Astrocyte (in vitro differentiated cells and primary cell): ENCODE results near the gene PPP6R2. TPM values are rescaled to one million over a fixed set of nuclear protein-coding genes. Genes with fewer than 3 reads are reported as not detected.

Experiments used
- DNase-seq: peaks from one replicate; pipeline ENCODE4 v3.0.0-alpha.2; 2010; ENCODE audit warnings: low read depth
- FAIRE-seq: peaks from 2 replicates; lab custom pipeline; 2011; peaks lifted over from hg19 to GRCh38; lab: Jason Lieb, UNC
- H2AFZ ChIP-seq: 2 replicates; pipeline ENCODE4 v1.6.0; 2012; ENCODE audit warnings: low read depth, low read length, inconsistent platforms
- H3K27ac ChIP-seq: 2 replicates; pipeline ENCODE4 v1.5.1; 2011; ENCODE audit warnings: low read depth, low read length, inconsistent platforms
- H3K27me3 ChIP-seq: 2 replicates; pipeline ENCODE4 v1.6.0; 2011; ENCODE audit warnings: low read length, inconsistent platforms; ENCODE audit not compliant: insufficient read depth
- H3K36me3 ChIP-seq: 2 replicates; pipeline ENCODE4 v1.5.1; 2011; ENCODE audit warnings: low read length, inconsistent platforms; ENCODE audit not compliant: insufficient read depth
- H3K4me1 ChIP-seq: 2 replicates; pipeline ENCODE4 v1.5.1; 2011; ENCODE audit warnings: low read length, inconsistent platforms; ENCODE audit not compliant: insufficient read depth
- H3K4me2 ChIP-seq: 2 replicates; pipeline ENCODE4 v1.6.0; 2012; ENCODE audit warnings: low read length, inconsistent platforms
- H3K4me3 ChIP-seq: 2 replicates; pipeline ENCODE4 v1.5.1; 2011; ENCODE audit warnings: low read depth, mild to moderate bottlenecking, low read length, inconsistent platforms; ENCODE audit not compliant: insufficient read depth
- H3K79me2 ChIP-seq: 2 replicates; pipeline ENCODE4 v1.6.0; 2012; ENCODE audit warnings: mild to moderate bottlenecking, low read length, inconsistent platforms; ENCODE audit not compliant: insufficient read depth
- H3K9ac ChIP-seq: 2 replicates; pipeline ENCODE4 v1.6.0; 2012; ENCODE audit warnings: mild to moderate bottlenecking, low read length, inconsistent platforms
- H3K9me3 ChIP-seq: 2 replicates; pipeline ENCODE4 v1.5.1; 2012; ENCODE audit warnings: low read depth, mild to moderate bottlenecking, low read length, inconsistent platforms; ENCODE audit not compliant: insufficient read depth
- H4K20me1 ChIP-seq: 2 replicates; pipeline ENCODE4 v1.6.0; 2012; ENCODE audit warnings: low read length, inconsistent platforms; ENCODE audit not compliant: insufficient read depth
- H3K27ac Mint-ChIP-seq: one replicate; pipeline ENCODE4 v1.8.0; 2021; ENCODE audit warnings: mild to moderate bottlenecking, mixed read lengths; ENCODE audit not compliant: unreplicated experiment
- H3K27me3 Mint-ChIP-seq: one replicate; pipeline ENCODE4 v1.8.0; 2021; ENCODE audit warnings: low read depth, mixed read lengths; ENCODE audit not compliant: unreplicated experiment
- H3K36me3 Mint-ChIP-seq: one replicate; pipeline ENCODE4 v1.8.0; 2021; ENCODE audit warnings: low read depth, mixed read lengths; ENCODE audit not compliant: unreplicated experiment
- H3K4me1 Mint-ChIP-seq: one replicate; pipeline ENCODE4 v1.8.0; 2021; ENCODE audit warnings: low read depth, mixed read lengths; ENCODE audit not compliant: unreplicated experiment
- H3K4me3 Mint-ChIP-seq: one replicate; pipeline ENCODE4 v1.8.0; 2021; ENCODE audit warnings: mild to moderate bottlenecking, moderate library complexity, mixed read lengths; ENCODE audit not compliant: unreplicated experiment
- H3K9me3 Mint-ChIP-seq: one replicate; pipeline ENCODE4 v1.8.0; 2021; ENCODE audit warnings: mild to moderate bottlenecking, mixed read lengths; ENCODE audit not compliant: unreplicated experiment
- EZH2 ChIP-seq: IDR thresholded peaks from 2 replicates; pipeline ENCODE4 v1.6.1; 2012; ENCODE audit warnings: mild to moderate bottlenecking, low read length, inconsistent platforms; ENCODE audit not compliant: insufficient read depth
- total RNA-seq: library from RNA; stranded (reverse); gene quantifications from 2 replicates; pipeline ENCODE4 v1.2.1, GENCODE V29; 2021
- TF ChIP-seq, protein P1 (sequence below): IDR thresholded peaks from 2 replicates; pipeline ENCODE4 v1.5.1; 2011; ENCODE audit warnings: low read depth, mild to moderate bottlenecking, inconsistent platforms, low read length, moderate library complexity; ENCODE audit not compliant: insufficient read depth

The PPP6R2 gene
- total RNA-seq, 1 donor from 2014 or later, result 48.3 TPM

- no peak for DNase-seq
- H3K36me3 Mint-ChIP-seq, result no peaks in the 10 kb centered on the region
- H3K27me3 Mint-ChIP-seq, result no peaks in the 10 kb centered on the region
- H3K9me3 Mint-ChIP-seq, result no peaks in the 10 kb centered on the region
- H3K27ac ChIP-seq, result no peak overlapping the region
- no peak overlapping the region for H3K27ac Mint-ChIP-seq
- TF ChIP-seq, protein P1, sequence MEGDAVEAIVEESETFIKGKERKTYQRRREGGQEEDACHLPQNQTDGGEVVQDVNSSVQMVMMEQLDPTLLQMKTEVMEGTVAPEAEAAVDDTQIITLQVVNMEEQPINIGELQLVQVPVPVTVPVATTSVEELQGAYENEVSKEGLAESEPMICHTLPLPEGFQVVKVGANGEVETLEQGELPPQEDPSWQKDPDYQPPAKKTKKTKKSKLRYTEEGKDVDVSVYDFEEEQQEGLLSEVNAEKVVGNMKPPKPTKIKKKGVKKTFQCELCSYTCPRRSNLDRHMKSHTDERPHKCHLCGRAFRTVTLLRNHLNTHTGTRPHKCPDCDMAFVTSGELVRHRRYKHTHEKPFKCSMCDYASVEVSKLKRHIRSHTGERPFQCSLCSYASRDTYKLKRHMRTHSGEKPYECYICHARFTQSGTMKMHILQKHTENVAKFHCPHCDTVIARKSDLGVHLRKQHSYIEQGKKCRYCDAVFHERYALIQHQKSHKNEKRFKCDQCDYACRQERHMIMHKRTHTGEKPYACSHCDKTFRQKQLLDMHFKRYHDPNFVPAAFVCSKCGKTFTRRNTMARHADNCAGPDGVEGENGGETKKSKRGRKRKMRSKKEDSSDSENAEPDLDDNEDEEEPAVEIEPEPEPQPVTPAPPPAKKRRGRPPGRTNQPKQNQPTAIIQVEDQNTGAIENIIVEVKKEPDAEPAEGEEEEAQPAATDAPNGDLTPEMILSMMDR, result no peak
- no peak for TF ChIP-seq EZH2
- no peak overlapping the region for H3K9ac ChIP-seq
- H3K27me3 ChIP-seq, result no peaks in the 10 kb centered on the region
- H3K4me3 ChIP-seq, result no peak overlapping the region
- H3K4me1 Mint-ChIP-seq, result peaks cover 4% of the 10 kb centered on the region
- H2AFZ ChIP-seq, result no peak overlapping the region
- H3K79me2 ChIP-seq, result peaks cover 27% of the 10 kb centered on the region
- H4K20me1 ChIP-seq, result peaks cover 45% of the 10 kb centered on the region
- peaks cover 13% of the 10 kb centered on the region for H3K4me1 ChIP-seq
- no peaks in the 10 kb centered on the region for H3K9me3 ChIP-seq
- H3K4me2 ChIP-seq, result no peak overlapping the region
- no peak overlapping the region for H3K4me3 Mint-ChIP-seq
- H3K36me3 ChIP-seq, result peaks cover 7% of the 10 kb centered on the region
- FAIRE-seq, result no peak
Observed at GRCh38 chr22:50465066-50465930, 122.2 kb downstream of the PPP6R2 start.

GRCh38 chr22:50467341-50467740 lies 124.2 kb downstream of the PPP6R2 start:
- TF ChIP-seq, protein P1, result no peak
- no peak for TF ChIP-seq EZH2
- Histone ChIP-seq H3K4me2 (no peak overlapping the region), H3K36me3 (peaks cover 4% of the 10 kb centered on the region), H3K4me1 (peaks cover 18% of the 10 kb centered on the region), H3K4me3 (no peak overlapping the region), H2AFZ (no peak overlapping the region), H3K9me3 (no peaks in the 10 kb centered on the region), H3K9ac (no peak overlapping the region), H3K27me3 (no peaks in the 10 kb centered on the region), H3K27ac (no peak overlapping the region), H3K79me2 (peaks cover 47% of the 10 kb centered on the region), H4K20me1 (peaks cover 66% of the 10 kb centered on the region)
- Mint-ChIP-seq H3K36me3 (peaks cover 1% of the 10 kb centered on the region), H3K4me1 (peaks cover 9% of the 10 kb centered on the region), H3K27me3 (no peaks in the 10 kb centered on the region), H3K4me3 (no peak overlapping the region), H3K27ac (no peak overlapping the region), H3K9me3 (no peaks in the 10 kb centered on the region)
- DNase-seq (no peak), FAIRE-seq (no peak)
